T47D (cell line): ENCODE results near the gene FARP1.
A peak's percentile ranks its signal among the peaks of the same experiment; 100 is the strongest.

Source experiments
- DNase-seq, 2 experiments: peaks; one replicate each; pipeline versions ENCODE4 v3.0.0 to v3.0.0-alpha.2; 2011 to 2012; ENCODE audit warnings: low read depth in 1 of 2, low spot score in 1 of 2
- JUND ChIP-seq: IDR thresholded peaks from 2 replicates; pipeline ENCODE4 v1.6.1; 2012; ENCODE audit warnings: low read depth
- in situ Hi-C: cut with HindIII; loops from 2 replicates; pipeline ENCODE4 v1.10.0; 2016; ENCODE audit warnings: low sequenced_read_pairs, low pct_unique_long_range_greater_than_20kb

The FARP1 gene

GRCh38 chr13:98206946-98207345 is 64.1 kb downstream of the FARP1 start:
- in situ Hi-C loops: no loop called here
- no peak for TF ChIP-seq JUND
- DNase-seq: peak in 1 of 2 experiments; percentile 61

GRCh38 chr13:98207416-98207815 is 64.5 kb downstream of the FARP1 start:
- in situ Hi-C loops: no loop called here
- no peak for DNase-seq
- TF ChIP-seq JUND: no peak

- in situ Hi-C loops: no loop called here
- TF ChIP-seq JUND: no peak
- no peak for DNase-seq
Measured at GRCh38 chr13:98208606-98209005, 65.7 kb downstream of the FARP1 start.

DNA sequence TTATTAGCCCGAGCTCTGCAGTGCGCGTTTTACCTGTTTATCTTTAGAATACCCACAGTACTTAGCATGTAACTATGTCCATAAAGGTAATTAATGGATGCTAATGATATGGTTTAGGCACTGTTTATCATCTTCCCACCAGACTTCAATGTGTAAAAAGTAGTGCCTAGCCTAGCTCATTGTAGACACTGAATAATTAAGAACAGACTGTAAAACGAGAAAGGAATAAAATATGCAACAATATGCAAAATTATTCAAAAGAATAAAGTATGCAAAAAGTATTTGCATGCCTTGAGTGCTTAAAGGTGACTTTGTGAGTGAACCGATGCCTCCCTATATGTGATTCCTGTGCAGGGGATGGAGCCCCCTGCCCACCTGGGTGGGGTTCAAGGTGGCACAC is 69.9 kb downstream of the FARP1 start:
- no peak for DNase-seq
- no peak for TF ChIP-seq JUND
- in situ Hi-C loops: no loop called here

DNA sequence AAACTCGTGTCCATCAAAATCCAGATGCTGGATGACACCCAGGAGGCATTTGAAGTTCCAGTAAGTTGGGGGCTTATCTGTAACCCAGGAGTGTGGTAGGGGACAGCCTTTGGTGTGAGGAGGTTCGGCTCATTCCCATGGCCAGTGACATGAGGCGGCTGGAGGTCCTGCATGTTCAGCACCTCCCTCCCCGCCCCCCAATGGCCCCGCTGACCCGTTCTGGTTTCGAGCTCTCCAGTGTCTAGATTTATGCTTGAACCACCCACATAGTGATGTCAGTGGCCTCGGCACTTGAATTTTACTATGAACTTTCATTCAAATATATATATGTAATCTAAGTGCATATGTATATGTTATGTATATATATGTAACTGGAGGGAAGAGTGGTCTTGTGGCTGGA is 70.5 kb downstream of the FARP1 start:
- TF ChIP-seq JUND: no peak
- in situ Hi-C loops: no loop called here
- no peak for DNase-seq

GRCh38 chr13:98214008-98214643 is 71.2 kb downstream of the FARP1 start:
- TF ChIP-seq JUND: no peak
- DNase-seq: no peak
- in situ Hi-C loops: no loop called here

- TF ChIP-seq JUND: no peak
- in situ Hi-C loops: no loop called here
- DNase-seq: peak; percentile 55 to 89
Measured at GRCh38 chr13:98214707-98215106, 71.8 kb downstream of the FARP1 start.

GRCh38 chr13:98215508-98215907 is 72.6 kb downstream of the FARP1 start:
- in situ Hi-C loops: no loop called here
- TF ChIP-seq JUND: no peak
- no peak for DNase-seq

DNA sequence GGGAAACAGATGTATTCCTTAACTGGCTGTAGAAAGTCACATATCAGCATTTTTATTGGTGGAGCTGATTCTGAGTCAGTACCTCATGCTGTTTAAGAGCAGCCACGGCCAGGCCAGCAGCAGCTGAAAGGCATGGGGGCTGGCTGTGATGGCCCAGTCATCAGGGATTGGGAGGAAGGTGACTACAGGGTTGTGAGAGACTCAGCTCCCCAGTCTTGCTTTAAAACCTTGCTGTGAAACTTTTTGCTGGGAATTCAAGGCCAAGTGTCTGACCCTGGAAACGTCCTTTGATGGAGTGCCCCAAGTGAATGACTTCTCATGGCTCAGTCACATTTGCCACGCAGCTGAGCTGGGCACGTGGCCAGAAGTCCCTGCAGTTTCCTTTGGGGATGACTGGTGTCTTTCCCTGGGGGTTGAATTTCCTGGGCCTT is 73.3 kb downstream of the FARP1 start:
- DNase-seq: no peak
- in situ Hi-C loops: no loop called here
- no peak for TF ChIP-seq JUND

GRCh38 chr13:98216711-98217285 is 73.9 kb downstream of the FARP1 start:
- TF ChIP-seq JUND: no peak
- in situ Hi-C loops: no loop called here
- DNase-seq: no peak

- TF ChIP-seq JUND: no peak
- in situ Hi-C loops: no loop called here
- DNase-seq: no peak
Measured at GRCh38 chr13:98217597-98217996, 74.7 kb downstream of the FARP1 start.

DNA sequence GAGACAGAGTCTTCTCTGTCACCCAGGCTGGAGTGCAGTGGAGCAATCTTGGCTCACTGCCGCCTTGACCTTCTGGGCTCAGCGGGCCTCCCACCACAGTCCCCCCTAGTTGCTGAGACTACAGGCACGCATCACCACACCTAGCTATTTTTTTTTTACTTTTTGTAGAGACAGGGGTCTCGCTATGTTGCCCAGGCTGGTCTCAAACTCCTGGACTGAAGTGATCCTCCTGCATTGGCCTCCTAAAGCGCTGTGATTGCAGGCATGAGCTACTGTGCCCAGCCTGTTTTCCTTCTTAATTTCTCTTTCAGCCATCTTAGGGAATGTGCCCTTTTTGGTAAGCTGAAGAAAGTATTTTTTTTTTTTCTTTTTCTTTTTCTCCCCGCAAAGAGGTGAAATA is 76.8 kb downstream of the FARP1 start:
- in situ Hi-C loops: no loop called here
- TF ChIP-seq JUND: no peak
- no peak for DNase-seq

- no peak for TF ChIP-seq JUND
- no peak for DNase-seq
- in situ Hi-C loops: no loop called here
Measured at GRCh38 chr13:98220271-98220791, 77.4 kb downstream of the FARP1 start.

DNA sequence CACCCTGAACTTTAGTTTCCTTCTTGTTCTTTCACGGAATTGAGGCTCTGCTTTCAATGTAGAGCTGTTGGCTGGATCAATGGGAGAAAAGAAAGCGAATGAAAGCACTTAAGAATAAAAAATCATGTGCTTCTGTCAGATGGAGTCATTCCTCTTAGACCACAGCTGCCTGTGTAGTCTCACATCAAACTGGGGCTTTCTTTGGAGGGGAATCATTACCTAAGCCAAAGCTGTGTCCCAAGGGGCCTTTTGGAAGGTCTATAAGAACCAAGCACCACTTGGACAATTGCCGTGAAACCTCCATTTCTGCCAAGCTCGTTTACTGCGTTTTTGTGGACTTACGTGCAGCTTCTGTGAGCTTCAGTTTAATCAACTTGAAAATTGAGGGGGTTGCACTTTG is 78.3 kb downstream of the FARP1 start:
- no peak for DNase-seq
- TF ChIP-seq JUND: no peak
- in situ Hi-C loops: no loop called here
